ENCODE results near the gene ITGA5.
"Not testable (repeated sequence)": the region's sequence is repeated elsewhere in the genome, so short reads cannot be mapped to it uniquely, and the experiment has no call there.

The ITGA5 gene

GRCh38 chr12:54370171-54370730 is 48.8 kb downstream of the ITGA5 start:
- DNase-seq (ENCODE audit: low spot score) = peak; percentile 96

GRCh38 chr12:54369597-54370131 is 49.4 kb downstream of the ITGA5 start:
- DNase-seq (ENCODE audit: low spot score) = no peak

GRCh38 chr12:54368709-54369596 is 50.1 kb downstream of the ITGA5 start:
- DNase-seq (ENCODE audit: low spot score) = peak; percentile 92

GRCh38 chr12:54368025-54368708 is 50.9 kb downstream of the ITGA5 start:
- no peak for DNase-seq (ENCODE audit: low spot score)

- DNase-seq (ENCODE audit: low spot score) = no peak
These were observed 54.7 kb downstream of the ITGA5 start, which contains the start of gene GPR84 for GRCh38 chr12:54364413-54364812. TSS of gene GPR84 (minus strand) at chr12:54364486. CDS start at chr12:54363851, 635 bp downstream.

- no peak for DNase-seq (ENCODE audit: low spot score)
These were observed 55.4 kb downstream of the ITGA5 start for GRCh38 chr12:54363618-54364017.

- DNase-seq (ENCODE audit: low spot score) = no peak
These were observed 56.0 kb downstream of the ITGA5 start for GRCh38 chr12:54363047-54363446.

- DNase-seq (ENCODE audit: low spot score) = peak; percentile 92
These were observed 58.2 kb downstream of the ITGA5 start for GRCh38 chr12:54360717-54361456.

GRCh38 chr12:54359762-54360351 is 59.2 kb downstream of the ITGA5 start:
- no peak for DNase-seq (ENCODE audit: low spot score)

- DNase-seq (ENCODE audit: low spot score) = peak; percentile 99
These were observed 59.9 kb downstream of the ITGA5 start for GRCh38 chr12:54358945-54359761.

- DNase-seq (ENCODE audit: low spot score) = no peak
These were observed 60.7 kb downstream of the ITGA5 start for GRCh38 chr12:54358191-54358944.

- peak; percentile 53 for DNase-seq (ENCODE audit: low spot score)
These were observed 61.4 kb downstream of the ITGA5 start for GRCh38 chr12:54357506-54358190.

- peak; percentile 60 for DNase-seq (ENCODE audit: low spot score)
These were observed 62.1 kb downstream of the ITGA5 start for GRCh38 chr12:54356951-54357356.

GRCh38 chr12:54356228-54356627 is 62.8 kb downstream of the ITGA5 start:
- peak; percentile 48 for DNase-seq (ENCODE audit: low spot score)

GRCh38 chr12:54355104-54355815 is 63.8 kb downstream of the ITGA5 start:
- DNase-seq (ENCODE audit: low spot score) = peak; percentile 92

GRCh38 chr12:54354271-54354670 is 64.8 kb downstream of the ITGA5 start:
- not testable (repeated sequence) for DNase-seq (ENCODE audit: low spot score)

GRCh38 chr12:54352891-54353874 is 65.9 kb downstream of the ITGA5 start:
- DNase-seq (ENCODE audit: low spot score) = peak; percentile 80
